Endothelial cell of umbilical vein (primary cell): ENCODE data around the gene ELOVL6. TPM values are rescaled to one million over a fixed set of nuclear protein-coding genes. Genes with fewer than 3 reads are reported as not detected.

Experiments
- BruUV-seq: library from RNA; stranded (reverse); fragments of 400-500 nt; replicated peaks from 2 replicates; lab custom pipeline; 2021; lab: Mats Ljungman, UMichigan
- CTCF ChIA-PET: fragments of 300-600, 350-600 bp; sonication (Branson Sonifier 250); formaldehyde crosslinking; loops from one replicate; lab custom pipeline; 2021; ENCODE audit warnings: antibody characterized with exemption, inconsistent platforms; lab: Charles Lee
- POLR2A ChIA-PET: fragments of 300-600, 350-600 bp; sonication (Branson Sonifier 250); formaldehyde crosslinking; loops from one replicate; lab custom pipeline; 2021; ENCODE audit warnings: antibody characterized with exemption, inconsistent platforms; lab: Charles Lee
- DNase-seq: peaks from one replicate; pipeline ENCODE4 v3.0.0-alpha.2; 2011; ENCODE audit warnings: low read depth, low spot score
- FAIRE-seq: peaks from 2 replicates; lab custom pipeline; 2011; peaks lifted over from hg19 to GRCh38; lab: Jason Lieb, UNC
- H2AFZ ChIP-seq: 2 replicates; pipeline ENCODE4 v1.6.0; 2012; ENCODE audit warnings: low read depth, low read length, control low read depth, inconsistent platforms
- H3K27ac ChIP-seq: 2 replicates; pipeline ENCODE4 v1.5.1; 2011; ENCODE audit warnings: low read depth, mild to moderate bottlenecking, control low read depth, low read length, moderate library complexity; ENCODE audit not compliant: insufficient read depth
- H3K27me3 ChIP-seq, 2 experiments: 2 replicates each; pipeline versions ENCODE4 v1.6.0 to v1.6.1; 2011; ENCODE audit warnings: low read length in 2 of 2, mixed read lengths in 1 of 2; ENCODE audit not compliant: control insufficient read depth in 2 of 2, insufficient read depth in 2 of 2
- H3K36me3 ChIP-seq, 2 experiments: 2 replicates in 1 of 2; 3 replicates in 1 of 2; pipeline ENCODE4 v1.5.1; 2011; ENCODE audit warnings: low read length in 2 of 2, mild to moderate bottlenecking in 1 of 2, moderate library complexity in 1 of 2; ENCODE audit not compliant: control insufficient read depth in 2 of 2, insufficient read depth in 2 of 2; ENCODE audit errors: extremely low read depth in 1 of 2
- H3K4me1 ChIP-seq: 3 replicates; pipeline ENCODE4 v1.5.1; 2011; ENCODE audit warnings: mild to moderate bottlenecking, low read length; ENCODE audit not compliant: control insufficient read depth, insufficient read depth; ENCODE audit errors: extremely low read depth
- H3K4me2 ChIP-seq: 2 replicates; pipeline ENCODE4 v1.6.1; 2011; ENCODE audit warnings: low read length, control low read depth, mixed read lengths; ENCODE audit not compliant: insufficient read depth
- H3K4me3 ChIP-seq, 3 experiments: fragments of 200-600 bp in 1 of 3; sonication (generic), shearing (Covaris generic) in 1 of 3; replicated peaks in 1 of 3; 2 replicates each; pipeline ENCODE4 v1.5.1; 2011 to 2016; ENCODE audit warnings: control low read depth in 3 of 3, low read length in 3 of 3, mild to moderate bottlenecking in 2 of 3, inconsistent platforms in 1 of 3, low read depth in 1 of 3, moderate library complexity in 1 of 3; ENCODE audit not compliant: insufficient read depth in 1 of 3
- H3K79me2 ChIP-seq: 2 replicates; pipeline ENCODE4 v1.6.0; 2012; ENCODE audit warnings: low read length, inconsistent platforms; ENCODE audit not compliant: control insufficient read depth, insufficient read depth
- H3K9ac ChIP-seq: replicated peaks from 2 replicates; pipeline ENCODE3; 2011; ENCODE audit warnings: low read length, control low read depth; ENCODE audit not compliant: insufficient read depth; ENCODE audit errors: extremely low read depth
- H3K9me1 ChIP-seq: replicated peaks from 3 replicates; pipeline ENCODE4 v1.6.0; 2011; ENCODE audit warnings: mild to moderate bottlenecking, low read length; ENCODE audit not compliant: control insufficient read depth, insufficient read depth; ENCODE audit errors: extremely low read depth
- H3K9me3 ChIP-seq: replicated peaks from 2 replicates; pipeline ENCODE4 v1.5.1; 2012; ENCODE audit warnings: low read length, inconsistent platforms; ENCODE audit not compliant: control insufficient read depth, insufficient read depth
- H4K20me1 ChIP-seq: replicated peaks from 2 replicates; pipeline ENCODE3; 2011; ENCODE audit warnings: mild to moderate bottlenecking, low read length; ENCODE audit not compliant: control insufficient read depth, insufficient read depth; ENCODE audit errors: extremely low read depth
- EZH2 ChIP-seq: IDR thresholded peaks from 2 replicates; pipeline ENCODE4 v1.6.1; 2012; ENCODE audit warnings: borderline replicate concordance, low read depth, mild to moderate bottlenecking, moderate library complexity, low read length, inconsistent platforms; ENCODE audit not compliant: severe bottlenecking
- GATA2 ChIP-seq: IDR thresholded peaks from 2 replicates; pipeline ENCODE4 v1.7.0; 2011; ENCODE audit warnings: low read depth, mild to moderate bottlenecking, moderate library complexity, mixed read lengths, low read length; ENCODE audit not compliant: insufficient read length, insufficient read depth
- JUN ChIP-seq: IDR thresholded peaks from 2 replicates; pipeline ENCODE4 v1.6.1; 2011; ENCODE audit warnings: borderline replicate concordance, low read depth; ENCODE audit not compliant: insufficient read length, insufficient read depth
- MYC ChIP-seq: IDR thresholded peaks from one replicate; pipeline ENCODE4 v1.6.1; 2011; ENCODE audit warnings: mild to moderate bottlenecking, low read depth, low read length
- POLR2A ChIP-seq: IDR thresholded peaks from 2 replicates; pipeline ENCODE4 v1.6.1; 2012; ENCODE audit warnings: low read depth, mild to moderate bottlenecking, control low read depth, low read length
- POLR2AphosphoS5 ChIP-seq: IDR thresholded peaks from 2 replicates; pipeline ENCODE4 v1.6.1; 2012; ENCODE audit warnings: low read depth, mild to moderate bottlenecking, control low read depth, low read length, moderate library complexity; ENCODE audit not compliant: insufficient read depth
- dilution Hi-C: fragments of 300-500 bp; cut with MboI; formaldehyde crosslinking; loops from one replicate; pipeline ENCODE4 v1.15.0; 2019; ENCODE audit warnings: low sequenced_read_pairs; ENCODE audit not compliant: extremely low pct_ligation_motif_present
- intact Hi-C: fragments of 100-400 bp; cut with micrococcal nuclease; formaldehyde crosslinking; loops from one replicate; pipeline ENCODE4 v1.10.0; 2022
- polyA plus RNA-seq, 4 experiments: library from polyadenylated mRNA; depleted of rRNA in 3 of 4; stranded (reverse) in 3 of 4; unstranded in 1 of 4; fragments of >200 nt; gene quantifications; 2 replicates each; pipeline versions ENCODE4 v1.2.1 to v1.2.3, GENCODE V29; 2011 to 2012; ENCODE audit warnings: missing spikeins in 1 of 4
- total RNA-seq: library from RNA; stranded (reverse); gene quantifications from 2 replicates; pipeline ENCODE4 v1.2.3, GENCODE V29; 2021
- TF ChIP-seq, protein P1 (sequence below), 2 donors: IDR thresholded peaks; 1 replicate in 1 of 2; 2 replicates in 1 of 2; pipeline ENCODE4 v1.5.1; 2011; ENCODE audit warnings: low read length in 2 of 2, mild to moderate bottlenecking in 2 of 2, moderate library complexity in 2 of 2, control low read depth in 1 of 2, inconsistent platforms in 1 of 2, low read depth in 1 of 2; ENCODE audit not compliant: insufficient read depth in 1 of 2; ENCODE audit errors: extremely low read depth in 1 of 2

Gene ELOVL6
- total and polyA plus RNA-seq, 2 donors (not counting 3 experiments of a cell fraction or from before 2014, with no cell fraction given): 6.4 to 26.1 TPM

DNA sequence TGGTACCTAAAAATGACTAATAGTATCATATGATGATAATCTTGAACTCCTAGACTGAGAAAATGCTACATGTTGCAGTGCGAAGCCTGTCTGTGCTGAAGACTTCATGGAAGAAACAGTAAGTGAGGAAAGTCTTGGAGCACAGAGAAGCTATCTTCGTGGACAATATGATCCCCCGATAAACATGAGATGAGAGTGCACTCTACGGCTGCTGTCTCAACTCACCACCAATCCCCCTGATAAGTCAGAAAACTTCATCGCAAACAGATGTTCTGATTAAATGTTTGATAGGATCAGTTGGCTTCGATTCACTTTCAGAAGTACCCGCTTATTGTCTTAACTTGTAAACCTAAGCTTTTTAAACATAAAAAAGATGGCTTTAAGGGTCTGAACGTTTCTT lies 130.2 kb downstream of the ELOVL6 start:
- Histone ChIP-seq H2AFZ (no peak overlapping the region), H3K4me1 (no peaks in the 10 kb centered on the region), H3K36me3 (no peaks in the 10 kb centered on the region), H4K20me1 (no peaks in the 10 kb centered on the region), H3K79me2 (no peaks in the 10 kb centered on the region), H3K4me3 (no peak overlapping the region), H3K9ac (no peak overlapping the region), H3K9me1 (no peaks in the 10 kb centered on the region), H3K27ac (no peak overlapping the region), H3K9me3 (no peaks in the 10 kb centered on the region), H3K27me3 (no peaks in the 10 kb centered on the region), H3K4me2 (no peak overlapping the region)
- FAIRE-seq (no peak), DNase-seq (no peak)
- dilution Hi-C loops (no loop called here), intact Hi-C loops (no loop called here)
- CTCF ChIA-PET: interaction anchor here (1.9 kb wide), 1 partner anchor 18 kb away, joined by 11 read pairs; no protein-coding TSS in a partner anchor
- POLR2A ChIA-PET: no interaction called here
- TF ChIP-seq EZH2 (no peak), MYC (no peak), POLR2A (no peak), POLR2AphosphoS5 (no peak), JUN (no peak), GATA2 (no peak)
- TF ChIP-seq, protein P1, sequence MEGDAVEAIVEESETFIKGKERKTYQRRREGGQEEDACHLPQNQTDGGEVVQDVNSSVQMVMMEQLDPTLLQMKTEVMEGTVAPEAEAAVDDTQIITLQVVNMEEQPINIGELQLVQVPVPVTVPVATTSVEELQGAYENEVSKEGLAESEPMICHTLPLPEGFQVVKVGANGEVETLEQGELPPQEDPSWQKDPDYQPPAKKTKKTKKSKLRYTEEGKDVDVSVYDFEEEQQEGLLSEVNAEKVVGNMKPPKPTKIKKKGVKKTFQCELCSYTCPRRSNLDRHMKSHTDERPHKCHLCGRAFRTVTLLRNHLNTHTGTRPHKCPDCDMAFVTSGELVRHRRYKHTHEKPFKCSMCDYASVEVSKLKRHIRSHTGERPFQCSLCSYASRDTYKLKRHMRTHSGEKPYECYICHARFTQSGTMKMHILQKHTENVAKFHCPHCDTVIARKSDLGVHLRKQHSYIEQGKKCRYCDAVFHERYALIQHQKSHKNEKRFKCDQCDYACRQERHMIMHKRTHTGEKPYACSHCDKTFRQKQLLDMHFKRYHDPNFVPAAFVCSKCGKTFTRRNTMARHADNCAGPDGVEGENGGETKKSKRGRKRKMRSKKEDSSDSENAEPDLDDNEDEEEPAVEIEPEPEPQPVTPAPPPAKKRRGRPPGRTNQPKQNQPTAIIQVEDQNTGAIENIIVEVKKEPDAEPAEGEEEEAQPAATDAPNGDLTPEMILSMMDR (IDR thresholded peaks at IDR 0.05; ENCODE audit: extremely low read depth in 1 of 2, insufficient read depth in 1 of 2, low read depth in 1 of 2, low read length in 2 of 2): no peak
- no TSS peak for BruUV-seq
